Stimulated activated CD4-positive, alpha-beta T cell treated with anti-CD3 and anti-CD28 coated beads, TNF-alpha, amount 100 ng/mL, for 1 hour (primary cell): ENCODE data around the gene ABCB1.

Experiments used
- DNase-seq, 3 donors: peaks; one replicate each; pipeline ENCODE4 v3.0.0-alpha.2; 2020; ENCODE audit warnings: low read depth in 3 of 3, low spot score in 1 of 3

The ABCB1 gene

DNA sequence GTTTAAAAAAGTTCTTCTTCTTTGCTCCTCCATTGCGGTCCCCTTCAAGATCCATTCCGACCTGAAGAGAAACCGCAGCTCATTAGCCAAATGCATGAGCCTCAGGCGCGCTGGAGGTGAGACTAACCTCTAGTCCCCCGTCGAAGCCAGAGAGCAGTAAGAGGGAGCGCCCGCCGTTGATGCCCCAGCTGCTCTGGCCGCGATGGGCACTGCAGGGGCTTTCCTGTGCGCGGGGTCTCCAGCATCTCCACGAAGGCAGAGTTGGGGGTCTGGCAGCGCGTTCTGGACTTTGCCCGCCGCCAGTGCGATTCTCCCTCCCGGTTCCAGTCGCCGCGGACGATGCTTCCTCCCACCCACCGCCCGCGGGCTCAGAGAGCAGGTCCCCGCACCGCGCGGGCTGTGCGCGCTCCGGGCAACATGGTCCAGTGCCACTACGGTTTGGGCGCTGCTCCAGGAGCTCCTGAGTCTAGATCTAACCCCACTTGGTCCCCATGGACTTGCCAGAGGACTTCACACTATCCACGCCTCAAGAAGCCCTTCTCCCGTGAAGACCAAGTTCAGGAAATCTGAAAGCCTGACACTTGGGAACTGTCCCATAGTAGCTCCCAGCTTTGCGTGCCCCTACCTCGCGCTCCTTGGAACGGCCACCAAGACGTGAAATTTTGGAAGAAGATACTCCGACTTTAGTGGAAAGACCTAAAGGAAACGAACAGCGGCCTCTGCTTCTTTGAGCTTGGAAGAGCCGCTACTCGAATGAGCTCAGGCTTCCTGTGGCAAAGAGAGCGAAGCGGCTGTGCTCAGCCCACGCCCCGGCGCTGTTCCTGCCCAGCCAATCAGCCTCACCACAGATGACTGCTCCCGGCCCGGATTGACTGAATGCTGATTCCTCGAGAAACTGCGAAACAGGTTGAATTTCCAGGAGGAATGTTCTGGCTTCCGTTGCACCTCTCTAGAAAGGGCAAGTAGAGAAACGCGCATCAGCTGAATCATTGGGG lies at the start of gene ABCB1:
ABCB1 (minus strand) TSS at position 755 of the 995 bp plus-strand sequence; CDS start at position 55, 700 bp downstream.
- peak in 1 of 3 donors; percentile 22 for DNase-seq

GRCh38 chr7:87648316-87648715 lies 47.6 kb upstream of the ABCB1 start:
- no peak for DNase-seq

- no peak for DNase-seq
Observed at GRCh38 chr7:87645446-87645845, 44.8 kb upstream of the ABCB1 start.

DNA sequence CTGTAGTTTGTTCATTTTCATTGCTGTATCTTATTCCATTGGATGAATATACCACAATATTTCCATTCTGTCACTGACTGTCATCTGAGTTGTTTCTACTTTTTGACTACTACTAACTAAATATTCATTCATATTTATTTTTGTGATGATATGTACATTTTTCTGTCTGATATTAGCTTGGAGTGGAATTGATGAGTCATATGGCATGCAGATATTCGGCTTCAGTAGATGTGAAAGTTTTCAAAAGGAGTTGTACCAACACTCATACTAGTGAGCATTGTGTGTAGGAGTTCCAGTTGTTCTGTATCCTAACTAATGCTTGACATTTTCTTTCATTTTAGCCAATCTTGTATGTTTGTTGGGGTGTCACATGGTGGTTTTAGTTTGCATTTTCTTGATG lies 35.2 kb upstream of the ABCB1 start:
- DNase-seq, result no peak

- DNase-seq, result peak in 1 of 3 donors; percentile 5
Observed at GRCh38 chr7:87628780-87629569, 28.3 kb upstream of the ABCB1 start.

- DNase-seq, result no peak
Observed at GRCh38 chr7:87627634-87627994, 26.9 kb upstream of the ABCB1 start.

DNA sequence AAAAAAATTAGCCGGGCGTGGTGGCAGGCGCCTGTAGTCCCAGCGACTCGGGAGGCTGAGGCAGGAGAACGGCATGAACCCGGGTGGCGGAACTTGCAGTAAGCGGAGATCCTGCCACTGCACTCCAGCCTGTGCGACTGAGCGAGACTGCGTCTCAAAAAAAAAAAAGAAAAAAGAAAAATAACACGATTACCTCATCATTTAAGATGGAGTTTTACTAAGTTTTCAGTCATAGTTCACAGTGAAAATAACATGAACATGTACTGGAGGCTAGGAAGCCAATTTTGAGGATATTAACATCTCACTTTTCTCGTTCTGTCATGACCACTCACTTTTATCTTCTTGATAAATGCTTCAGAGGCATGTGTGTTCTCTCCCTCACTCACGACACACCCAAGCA lies 24.4 kb upstream of the ABCB1 start:
- DNase-seq, result no peak

DNA sequence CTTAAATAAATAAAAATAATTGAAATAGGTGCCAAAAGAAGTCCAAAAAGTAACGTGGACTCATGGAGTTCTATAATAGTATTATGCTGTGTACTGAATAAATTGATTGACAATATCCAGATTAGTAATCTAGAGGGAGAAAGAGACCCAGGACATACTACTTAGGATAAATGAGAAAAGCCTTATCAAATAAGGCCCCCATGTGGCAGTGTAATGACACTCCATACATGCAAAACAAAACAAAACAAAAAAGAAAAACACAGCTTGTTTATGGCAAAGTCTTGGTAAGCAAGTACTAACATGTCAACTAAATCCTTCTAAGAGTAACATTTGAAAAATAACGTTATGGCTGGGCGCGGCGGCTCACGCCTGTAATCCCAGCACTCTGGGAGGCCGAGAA lies 23.9 kb upstream of the ABCB1 start:
- DNase-seq, result no peak

DNA sequence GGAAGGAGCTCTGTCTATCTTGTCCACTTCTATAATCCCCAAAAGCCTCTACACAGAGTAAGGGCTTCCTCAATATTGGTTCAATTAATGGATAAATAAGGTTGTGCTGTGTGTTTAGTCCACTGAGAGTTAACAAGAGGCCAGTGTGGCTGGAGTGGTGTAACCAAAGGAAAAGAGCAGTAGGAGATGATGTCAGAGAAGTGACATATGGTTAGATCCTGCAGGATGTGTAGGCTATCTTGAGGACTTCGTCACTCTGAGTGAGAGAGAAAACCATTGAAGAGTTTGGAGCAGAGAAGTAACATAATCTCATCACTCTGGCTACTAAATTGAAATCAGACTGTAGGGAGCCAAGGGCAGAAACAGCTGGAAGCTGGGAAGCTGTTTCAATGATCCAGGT lies 14.5 kb upstream of the ABCB1 start:
- no peak for DNase-seq

DNA sequence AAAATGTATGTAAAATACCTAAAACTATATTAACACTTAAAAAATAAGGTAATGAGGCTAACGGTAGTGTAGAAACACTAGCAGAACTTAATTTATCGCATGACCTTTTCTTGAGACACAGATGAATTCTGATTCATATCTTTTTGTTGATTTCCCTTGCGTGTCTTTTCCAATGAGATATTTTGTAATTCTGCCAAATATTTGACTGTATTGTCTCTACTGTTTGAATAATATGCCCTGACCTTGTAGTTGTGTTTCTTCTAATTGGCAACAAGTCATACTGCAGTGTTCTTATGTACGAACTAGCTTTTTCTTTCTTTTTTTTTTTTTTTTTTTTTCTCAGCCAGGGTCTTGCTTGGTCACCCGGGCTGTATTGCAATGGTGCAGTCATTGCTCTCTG lies 9.2 kb upstream of the ABCB1 start:
- DNase-seq, result no peak

DNA sequence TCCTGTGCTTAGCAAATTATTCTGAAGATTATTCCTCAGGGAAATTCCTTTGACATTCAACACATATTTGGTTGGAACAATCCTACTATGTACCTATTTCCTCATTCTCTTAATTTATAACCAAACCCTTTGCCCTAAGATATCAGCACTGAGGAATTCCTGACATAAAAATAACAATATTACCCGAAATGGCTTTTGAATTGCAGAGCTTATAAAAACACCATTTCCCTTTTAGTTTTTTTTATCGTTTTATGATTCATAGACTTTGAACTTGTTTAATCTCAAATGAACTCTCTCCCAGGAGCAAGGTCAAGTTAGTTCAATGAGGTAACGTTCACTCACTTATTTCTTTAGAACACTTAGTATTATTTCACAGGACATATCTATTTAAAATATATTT lies 7.7 kb upstream of the ABCB1 start:
- DNase-seq, result no peak

DNA sequence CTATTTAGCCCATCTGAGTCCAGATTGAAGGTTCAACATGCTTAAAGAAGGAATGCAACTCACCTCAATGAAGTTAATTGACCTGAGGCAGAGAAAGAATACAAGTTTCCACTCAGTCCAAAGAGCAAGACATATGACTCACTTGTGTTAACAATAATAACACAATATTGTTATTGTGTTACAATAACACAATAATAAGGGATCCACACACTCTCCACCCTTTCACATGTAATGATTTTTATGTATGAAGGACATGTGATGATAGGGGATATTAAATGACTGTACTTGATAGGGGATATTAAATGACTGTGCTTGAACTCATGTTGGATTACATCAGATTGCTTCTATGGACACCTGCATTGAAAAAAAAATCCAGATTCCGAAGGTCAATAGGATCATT lies 3.6 kb upstream of the ABCB1 start:
- DNase-seq, result no peak

DNA sequence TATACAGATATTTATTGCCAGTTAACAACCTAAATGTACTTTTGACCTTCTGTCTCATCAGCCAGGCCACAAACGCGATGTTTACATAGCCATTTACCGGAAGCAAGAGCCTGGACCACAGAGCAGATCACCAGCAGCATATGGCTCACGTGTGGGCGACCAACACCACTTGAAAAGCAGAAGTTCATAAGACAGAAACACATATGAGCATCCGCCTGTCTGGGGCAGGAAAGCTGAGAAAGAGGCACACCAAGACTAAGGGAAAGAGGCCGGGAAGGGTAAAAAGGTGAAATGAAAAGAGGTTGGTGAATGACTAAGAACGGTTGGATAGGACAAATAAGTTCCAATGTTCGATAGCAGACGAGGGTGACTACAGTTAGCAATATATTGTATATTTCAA lies 1.3 kb downstream of the ABCB1 start:
- no peak for DNase-seq

DNA sequence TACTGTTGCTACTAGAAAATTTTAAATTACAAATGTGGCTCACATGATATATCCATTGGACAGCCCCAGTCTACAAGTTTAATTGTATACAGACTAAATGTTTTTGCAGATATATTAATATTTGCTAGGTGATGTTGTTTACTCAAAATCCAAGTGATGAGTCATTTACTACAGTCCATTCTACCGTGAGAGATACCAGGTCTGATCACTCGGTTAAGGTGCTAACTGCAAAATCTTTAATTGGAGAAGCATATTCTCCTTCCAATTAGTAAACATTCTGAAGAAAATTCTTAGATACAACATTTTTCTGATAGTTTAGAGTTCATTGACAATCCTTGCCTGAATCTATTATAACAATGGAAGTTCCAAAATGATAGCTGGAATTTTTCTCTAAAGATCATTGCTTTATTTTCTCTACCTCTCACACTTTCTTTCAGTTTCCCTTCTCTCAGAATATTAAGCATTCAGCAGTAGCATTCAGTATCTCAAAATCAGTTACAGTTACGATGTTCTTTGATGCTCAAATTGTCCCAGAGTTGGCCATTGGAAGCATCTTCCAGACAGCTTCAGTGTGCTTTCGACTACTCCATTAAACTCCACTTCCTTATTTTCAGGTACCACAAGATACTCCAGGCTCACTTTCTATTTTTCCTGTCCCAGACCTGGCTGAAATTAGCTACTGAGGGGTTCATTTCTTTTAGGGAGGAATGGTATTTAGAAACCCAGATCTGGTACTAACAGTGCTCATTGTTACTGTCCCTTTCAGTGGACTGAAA lies 2.3 kb downstream of the ABCB1 start:
- no peak for DNase-seq

DNA sequence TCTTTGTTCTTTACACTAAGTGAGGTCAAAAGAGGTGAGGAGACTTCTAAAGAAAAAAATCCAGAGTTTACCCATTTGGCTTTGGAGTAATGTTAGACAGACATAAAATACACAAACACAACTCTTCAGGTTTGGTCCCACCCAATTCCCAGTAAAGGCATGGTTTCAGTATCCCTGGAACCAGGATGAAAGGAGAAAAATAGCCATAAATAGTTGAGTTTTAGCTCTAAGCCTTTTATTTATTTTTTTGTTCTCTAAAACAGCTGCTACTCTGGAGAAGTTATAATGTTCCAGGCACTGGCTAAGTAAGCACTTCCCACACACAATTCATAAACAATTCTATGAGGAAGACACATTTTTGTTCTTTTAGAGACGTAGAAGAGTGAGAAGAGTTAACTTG lies 4.0 kb downstream of the ABCB1 start:
- DNase-seq, result no peak

GRCh38 chr7:87596136-87596535 lies 4.5 kb downstream of the ABCB1 start:
- no peak for DNase-seq

- DNase-seq, result no peak
Observed at GRCh38 chr7:87592300-87592699, 8.4 kb downstream of the ABCB1 start.

GRCh38 chr7:87591211-87591610 lies 9.5 kb downstream of the ABCB1 start:
- no peak for DNase-seq

GRCh38 chr7:87590578-87590977 lies 10.1 kb downstream of the ABCB1 start:
- DNase-seq, result no peak

- DNase-seq, result no peak
Observed at GRCh38 chr7:87589631-87590030, 11.1 kb downstream of the ABCB1 start.

- DNase-seq, result no peak
Observed at GRCh38 chr7:87581723-87582122, 19.0 kb downstream of the ABCB1 start.
